HK-2 (cell line): ENCODE measurements around the gene ASPG.

ENCODE experiments used
- DNase-seq: peaks from one replicate; pipeline ENCODE4 v3.0.0-alpha.2; 2018; ENCODE audit not compliant: unreplicated experiment

The ASPG gene

DNA sequence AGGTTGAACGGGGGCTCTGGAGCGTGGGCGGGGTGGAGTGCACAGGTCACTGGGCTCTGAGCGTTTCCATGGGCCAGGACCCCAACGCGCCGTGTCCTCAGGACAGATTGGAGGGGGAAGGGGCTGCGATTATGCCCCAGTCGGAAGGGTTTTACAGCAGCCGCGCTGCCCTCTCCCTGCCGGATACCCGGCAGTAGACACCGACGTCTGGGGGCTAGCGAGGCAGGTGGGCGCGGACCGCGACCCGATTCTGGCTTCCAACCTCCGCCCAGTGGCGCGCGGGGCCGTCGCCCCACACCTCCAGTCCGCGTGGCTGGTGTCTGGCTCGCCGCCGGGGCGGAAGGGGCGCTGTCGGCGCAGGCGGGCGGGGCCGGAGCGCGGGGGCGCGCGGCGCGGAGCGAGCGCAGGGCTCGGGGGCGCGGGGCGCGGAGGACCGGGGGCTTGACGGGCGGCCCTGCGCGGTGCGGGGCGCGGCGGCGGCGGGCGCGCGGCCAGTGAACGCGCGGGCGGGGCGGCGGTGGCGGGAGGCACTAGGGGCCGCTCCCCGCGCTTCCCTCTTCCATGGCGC lies 50.5 kb downstream of the ASPG start:
- no peak for DNase-seq

- DNase-seq: no peak
These were observed 51.2 kb downstream of the ASPG start for GRCh38 chr14:104136472-104137296.

- peak; percentile 74 for DNase-seq
These were observed 52.0 kb downstream of the ASPG start for GRCh38 chr14:104137297-104138097.

DNA sequence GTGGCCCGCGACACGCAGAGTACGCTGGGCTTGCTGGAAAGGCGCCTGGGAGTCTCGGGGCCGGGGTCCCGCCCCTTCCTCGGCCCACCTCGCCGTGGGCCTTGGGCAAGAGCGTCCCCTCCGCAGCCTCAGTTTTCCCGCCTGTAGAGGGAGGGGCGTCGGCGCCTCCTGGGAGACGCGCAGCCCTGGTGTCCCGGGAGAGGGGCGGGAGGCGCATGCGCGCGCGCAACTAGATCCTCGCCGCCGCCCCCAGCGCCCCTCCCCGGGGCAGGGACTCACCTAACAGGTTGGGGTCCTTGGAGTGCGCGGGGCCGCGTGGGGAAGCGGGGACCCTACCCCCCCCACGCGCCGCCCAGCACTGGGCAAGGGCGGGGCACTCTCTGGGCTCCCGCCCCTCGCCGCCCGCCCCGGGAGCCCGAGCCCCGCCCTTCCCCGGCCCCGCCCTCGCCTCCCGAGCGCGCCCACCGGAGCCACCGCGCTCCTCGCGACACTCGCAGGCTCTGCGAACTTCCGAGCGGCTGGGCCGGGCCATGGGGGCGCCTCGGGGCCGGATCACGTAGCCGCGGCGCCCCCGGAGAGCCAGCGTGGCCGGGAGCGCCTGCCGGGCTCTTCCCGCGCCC lies 52.7 kb downstream of the ASPG start, which contains the start of gene KIF26A:
TSS of gene KIF26A (plus strand) at position 490 of the 620 bp plus-strand sequence. CDS start 136 bp downstream, outside the sequence.
- DNase-seq: no peak

DNA sequence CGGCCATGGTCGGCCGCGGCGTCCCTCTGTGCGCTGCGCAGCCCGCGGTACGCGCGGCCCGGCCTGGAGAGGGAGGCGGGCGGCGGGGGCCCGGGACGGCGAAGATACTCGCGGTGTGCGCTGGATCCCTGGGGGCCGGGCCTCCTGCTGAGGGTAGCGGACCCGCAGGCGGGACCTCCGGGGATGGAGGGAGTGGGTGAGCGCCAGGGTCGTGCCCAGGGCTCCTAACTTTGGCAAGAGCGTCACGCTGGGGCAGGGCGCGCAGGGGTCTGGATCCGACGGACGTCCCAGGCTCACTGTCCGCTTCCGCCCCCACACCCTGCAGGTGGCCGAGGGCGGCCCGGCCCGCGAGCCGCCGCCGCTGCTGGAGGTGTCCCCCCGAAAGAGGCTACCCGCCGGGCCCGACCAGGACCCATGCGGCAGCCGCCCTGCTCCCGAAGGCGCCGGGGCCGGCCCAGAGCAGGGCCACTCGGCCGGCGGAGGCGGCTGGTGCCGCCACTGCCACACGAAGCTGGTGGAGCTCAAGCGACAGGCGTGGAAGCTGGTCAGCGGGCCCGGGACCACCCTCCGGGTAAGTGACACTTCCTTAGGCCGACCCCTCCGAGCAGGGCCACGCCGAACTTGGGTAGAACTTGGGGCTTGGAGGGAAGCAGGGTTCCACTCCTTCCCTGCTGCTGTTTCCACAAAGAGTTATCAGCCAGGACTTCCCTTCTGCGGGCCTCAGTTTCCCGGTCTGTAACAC lies 53.4 kb downstream of the ASPG start:
- DNase-seq: no peak

DNA sequence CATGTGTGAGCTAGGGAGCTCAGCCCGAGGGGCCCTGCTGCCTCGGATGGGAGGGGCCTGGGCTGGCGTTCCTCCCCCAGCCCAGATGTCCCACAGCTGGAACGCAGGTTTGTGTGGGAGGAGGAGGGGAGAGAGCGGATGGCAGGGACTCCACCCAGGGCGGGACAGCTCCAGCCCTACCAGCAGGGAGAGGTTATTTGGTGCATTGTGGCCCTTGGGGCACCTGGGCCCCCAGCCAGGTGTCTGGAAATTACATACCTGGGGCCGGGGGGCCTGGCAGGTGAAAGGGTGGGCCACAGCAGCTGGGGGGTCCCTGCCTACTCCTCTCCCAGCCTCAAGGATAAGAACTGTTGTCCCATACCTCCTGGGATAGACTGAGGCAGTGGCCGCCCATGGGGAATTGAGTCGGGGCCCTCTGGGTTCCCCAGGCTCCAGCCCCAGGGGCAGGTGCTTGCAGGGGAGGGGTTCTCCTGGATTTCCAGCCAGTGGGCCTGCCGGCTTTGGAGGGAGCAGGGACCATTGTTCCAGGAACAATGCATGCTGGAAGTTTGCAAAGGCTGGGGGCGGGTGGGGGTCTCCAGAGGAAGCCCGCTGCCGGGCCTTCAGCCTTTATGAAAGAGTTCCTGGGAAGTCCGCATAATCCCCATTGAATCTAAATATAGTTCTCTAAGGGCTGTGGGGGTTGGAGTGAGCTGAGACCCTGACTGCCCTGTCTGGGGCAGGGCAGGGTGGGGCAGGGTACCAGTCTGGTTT lies 54.1 kb downstream of the ASPG start:
- DNase-seq: no peak

- no peak for DNase-seq
These were observed 54.6 kb downstream of the ASPG start for GRCh38 chr14:104140213-104140462.

- no peak for DNase-seq
These were observed 55.2 kb downstream of the ASPG start for GRCh38 chr14:104140463-104141331.

DNA sequence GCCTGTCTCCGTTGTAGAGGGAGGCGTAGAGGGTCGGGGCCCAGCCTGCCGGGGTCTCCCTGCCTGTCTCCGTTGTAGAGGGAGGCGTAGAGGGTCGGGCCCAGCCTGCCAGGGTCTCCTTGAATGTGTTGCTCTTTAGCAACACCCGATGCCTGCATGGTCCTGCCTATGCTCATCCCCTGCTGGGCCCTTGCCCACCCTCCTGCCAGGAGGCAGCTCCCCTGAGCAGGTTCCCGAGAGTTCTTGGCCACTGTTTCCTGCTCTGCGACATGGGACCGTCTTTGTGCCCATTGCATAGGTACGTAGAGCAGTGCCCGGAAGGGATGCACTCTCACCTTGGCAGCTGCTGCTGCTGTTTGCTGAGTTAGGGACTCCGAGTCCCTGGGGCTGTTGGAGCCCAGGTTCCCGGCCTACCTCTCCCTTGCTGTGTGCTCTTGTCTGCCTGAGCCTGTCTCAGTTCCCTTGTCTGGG lies 56.2 kb downstream of the ASPG start:
- DNase-seq: no peak

DNA sequence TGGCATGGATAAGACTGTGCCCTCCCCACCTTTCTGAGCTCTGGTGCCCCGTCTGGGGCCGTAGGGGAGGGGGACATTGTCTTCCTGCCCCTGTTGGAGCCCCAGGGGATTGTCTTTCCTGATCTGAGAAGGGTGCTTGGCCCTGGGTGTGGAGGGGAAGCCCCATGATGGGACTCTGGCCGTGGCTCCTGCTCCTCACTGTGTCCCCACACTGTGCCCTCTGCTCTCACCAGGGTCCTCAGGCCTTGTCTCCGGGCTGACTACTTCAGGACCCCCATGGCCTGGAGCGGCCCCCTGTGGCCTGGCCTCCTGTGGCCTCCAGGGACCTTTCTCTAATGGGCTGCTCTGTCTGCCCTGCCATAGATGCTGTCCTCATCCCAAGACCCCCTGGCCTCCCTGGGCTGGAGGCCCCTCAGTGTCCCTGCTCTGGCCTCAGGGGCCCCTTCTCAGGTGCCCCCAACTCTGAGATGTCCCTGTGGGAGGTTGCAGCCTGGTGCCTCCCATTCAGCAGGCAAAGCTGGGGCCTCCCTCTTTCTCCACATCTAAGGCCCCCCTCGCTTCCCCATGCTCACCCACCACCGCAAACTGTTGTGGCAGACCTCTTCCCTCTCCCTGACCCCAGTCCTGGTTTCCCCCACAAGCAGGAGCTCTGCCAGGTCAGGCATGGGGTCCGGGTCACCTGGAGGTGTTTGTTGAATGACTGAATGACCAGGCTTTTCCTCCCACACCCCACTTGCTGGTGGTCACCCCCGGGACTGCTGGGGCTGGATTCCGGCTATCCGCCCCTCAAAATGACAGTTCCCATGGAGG lies 56.8 kb downstream of the ASPG start:
- no peak for DNase-seq

DNA sequence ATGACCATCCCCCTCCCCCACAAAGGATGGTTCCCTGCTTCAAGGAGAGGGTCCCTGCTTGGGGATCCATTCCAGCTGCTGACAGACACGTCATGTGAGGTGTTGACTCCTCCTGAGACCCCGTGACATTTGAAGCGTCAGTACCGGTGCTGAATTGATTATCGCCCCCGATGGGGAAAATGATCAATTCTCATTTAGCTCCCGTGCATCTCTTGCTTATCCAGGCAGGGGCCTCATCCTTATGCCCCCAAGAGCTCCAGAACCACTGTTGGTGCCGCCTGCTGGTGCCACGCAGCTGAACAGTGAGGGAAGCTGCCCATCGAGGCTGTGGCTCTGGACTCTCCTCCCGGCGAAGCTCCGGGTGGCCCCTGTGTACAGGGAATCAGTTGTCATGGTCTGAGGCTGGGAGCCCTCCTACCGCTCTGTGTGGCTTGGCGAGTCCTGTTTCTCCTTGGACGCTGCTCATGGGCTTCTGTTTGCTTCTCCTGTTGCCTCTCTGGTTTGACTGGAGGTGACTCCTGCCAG lies 57.5 kb downstream of the ASPG start:
- DNase-seq: no peak

DNA sequence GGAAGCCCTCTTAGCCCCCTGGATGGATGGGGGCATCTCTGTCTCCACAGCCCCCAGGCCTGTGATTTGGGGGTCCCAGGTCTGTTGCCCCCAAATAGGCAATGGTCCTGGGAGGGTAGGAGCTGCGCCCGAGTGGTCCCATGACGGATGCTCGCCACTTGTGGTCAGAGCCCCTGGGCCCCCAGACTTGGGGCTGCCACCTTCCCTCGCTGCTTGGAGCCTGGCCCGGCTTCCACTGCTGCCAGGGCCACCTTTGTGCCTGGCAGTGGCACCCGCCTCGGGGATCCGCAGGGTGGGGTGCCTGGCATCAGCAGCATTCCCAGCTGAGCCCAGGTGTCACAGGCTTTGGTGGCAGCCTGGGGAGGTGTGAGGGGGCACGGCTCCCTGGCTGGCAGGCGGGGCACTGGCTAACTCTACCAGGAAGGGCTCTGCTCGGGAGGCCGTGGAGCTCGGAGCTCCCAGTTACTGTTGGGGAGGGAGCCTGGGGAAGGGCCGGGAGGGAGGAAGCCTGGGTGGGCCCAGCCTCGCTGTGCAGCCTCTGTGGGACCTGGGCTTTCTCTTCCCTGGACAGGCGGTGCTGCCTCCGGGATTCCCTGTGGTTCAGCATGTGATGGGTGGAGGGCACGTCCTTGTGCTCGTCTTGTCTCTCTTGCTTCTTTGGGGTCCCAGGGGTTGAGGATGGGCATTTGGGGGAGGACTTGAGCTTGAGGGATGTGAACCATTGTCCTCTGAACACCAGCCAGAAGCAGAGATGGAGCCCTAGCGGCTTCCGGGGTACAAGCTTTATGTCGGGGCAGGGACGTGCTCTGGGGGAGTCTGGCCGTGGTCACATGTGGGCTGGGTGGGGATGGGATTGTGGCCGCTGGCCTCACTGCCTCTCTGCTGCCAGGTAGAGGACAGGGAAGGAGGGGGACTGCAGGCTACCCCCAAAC lies 58.3 kb downstream of the ASPG start:
- DNase-seq: no peak

- no peak for DNase-seq
These were observed 58.9 kb downstream of the ASPG start for GRCh38 chr14:104144453-104144790.

DNA sequence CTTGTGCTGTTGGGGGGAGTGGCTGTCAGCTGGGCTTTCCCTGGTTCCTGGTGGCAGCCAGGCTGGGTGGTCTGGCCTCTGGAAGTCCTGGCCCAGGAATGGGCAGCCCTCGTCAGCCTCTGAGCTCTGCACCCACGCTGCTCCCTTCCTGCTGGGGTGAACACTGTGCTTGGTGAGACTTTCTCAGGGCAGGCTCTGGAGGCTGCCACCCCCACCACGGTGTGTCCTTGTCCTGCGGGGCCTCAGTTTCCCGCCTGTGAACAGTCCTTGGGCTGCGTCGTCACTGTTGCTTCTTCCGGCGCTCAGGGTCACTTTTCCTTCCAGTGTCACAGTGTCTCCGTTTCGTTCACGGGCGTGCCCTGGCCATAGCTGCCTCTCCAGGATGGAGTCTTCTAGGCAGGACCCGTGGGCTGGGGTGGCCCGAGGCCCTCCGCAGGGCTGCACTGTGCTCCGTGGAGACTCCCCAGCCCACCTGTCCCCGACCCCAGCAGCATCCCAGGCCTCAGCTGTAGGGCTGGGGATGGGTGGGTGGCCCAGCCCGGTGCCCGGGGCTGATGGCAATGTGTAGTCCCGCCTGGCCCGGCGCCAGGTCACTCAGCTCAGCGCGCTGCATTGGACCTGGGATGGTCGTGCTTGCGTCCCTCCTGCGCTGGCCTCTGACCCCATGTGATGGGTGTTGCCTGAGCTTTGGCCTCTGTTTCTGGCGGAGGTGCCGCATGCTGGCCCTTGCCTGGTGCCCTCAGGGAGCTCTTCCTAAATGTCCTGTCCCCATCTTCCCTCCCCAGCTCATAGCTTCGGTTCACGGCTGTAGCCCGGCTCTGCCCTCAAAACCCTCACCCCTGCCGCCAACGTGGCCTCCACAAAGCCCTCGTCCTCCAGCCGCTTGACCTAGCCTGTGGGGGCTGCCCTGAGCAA lies 59.7 kb downstream of the ASPG start:
- no peak for DNase-seq

DNA sequence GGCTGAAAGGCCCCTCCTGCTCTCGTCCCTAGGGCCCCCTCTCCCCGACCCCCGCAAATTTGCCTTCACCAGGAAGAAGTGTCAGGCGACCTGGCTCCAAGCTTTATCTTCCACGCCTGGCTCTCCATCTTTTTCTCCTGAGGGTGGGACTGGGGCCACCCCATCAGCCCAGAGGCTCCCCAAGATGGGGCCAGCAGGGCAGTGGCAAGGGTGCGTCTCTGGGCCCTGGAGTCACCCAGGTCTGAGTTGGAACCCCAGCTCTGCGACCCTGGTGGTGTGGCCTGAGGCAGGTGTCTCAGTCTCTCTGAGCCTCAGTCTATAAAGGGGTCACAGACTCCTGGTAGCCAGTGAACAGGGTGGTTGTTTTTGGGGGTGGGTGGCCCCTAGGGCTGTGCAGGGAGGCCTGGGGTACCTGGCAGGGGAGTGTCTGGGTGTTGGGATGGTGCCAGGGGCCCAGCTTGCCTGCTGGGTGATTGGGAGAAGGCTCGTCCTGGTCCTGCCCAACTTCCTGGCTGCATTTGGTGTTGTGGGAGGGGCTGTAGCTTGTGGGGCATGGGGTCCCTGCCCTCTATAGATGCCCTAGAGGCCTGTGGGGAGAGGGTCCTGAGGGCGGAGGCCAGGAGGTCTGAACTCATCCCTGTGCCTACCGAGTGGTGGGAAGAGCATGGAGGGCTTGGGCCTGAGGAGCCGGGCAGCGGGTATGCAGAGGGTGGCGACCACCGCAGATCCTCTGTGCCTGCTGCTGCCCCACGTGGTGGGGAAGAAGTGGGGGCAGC lies 60.5 kb downstream of the ASPG start:
- no peak for DNase-seq
